T-helper 1 cell (primary cell): Measurements from ENCODE around the gene CD300LD.
"Not testable (repeated sequence)": the region's sequence is repeated elsewhere in the genome, so short reads cannot be mapped to it uniquely, and the experiment has no call there.

Source experiments
- DNase-seq, 5 donors: peaks; one replicate each; pipeline ENCODE4 v3.0.0-alpha.2; 2012 to 2020

Gene CD300LD

DNA sequence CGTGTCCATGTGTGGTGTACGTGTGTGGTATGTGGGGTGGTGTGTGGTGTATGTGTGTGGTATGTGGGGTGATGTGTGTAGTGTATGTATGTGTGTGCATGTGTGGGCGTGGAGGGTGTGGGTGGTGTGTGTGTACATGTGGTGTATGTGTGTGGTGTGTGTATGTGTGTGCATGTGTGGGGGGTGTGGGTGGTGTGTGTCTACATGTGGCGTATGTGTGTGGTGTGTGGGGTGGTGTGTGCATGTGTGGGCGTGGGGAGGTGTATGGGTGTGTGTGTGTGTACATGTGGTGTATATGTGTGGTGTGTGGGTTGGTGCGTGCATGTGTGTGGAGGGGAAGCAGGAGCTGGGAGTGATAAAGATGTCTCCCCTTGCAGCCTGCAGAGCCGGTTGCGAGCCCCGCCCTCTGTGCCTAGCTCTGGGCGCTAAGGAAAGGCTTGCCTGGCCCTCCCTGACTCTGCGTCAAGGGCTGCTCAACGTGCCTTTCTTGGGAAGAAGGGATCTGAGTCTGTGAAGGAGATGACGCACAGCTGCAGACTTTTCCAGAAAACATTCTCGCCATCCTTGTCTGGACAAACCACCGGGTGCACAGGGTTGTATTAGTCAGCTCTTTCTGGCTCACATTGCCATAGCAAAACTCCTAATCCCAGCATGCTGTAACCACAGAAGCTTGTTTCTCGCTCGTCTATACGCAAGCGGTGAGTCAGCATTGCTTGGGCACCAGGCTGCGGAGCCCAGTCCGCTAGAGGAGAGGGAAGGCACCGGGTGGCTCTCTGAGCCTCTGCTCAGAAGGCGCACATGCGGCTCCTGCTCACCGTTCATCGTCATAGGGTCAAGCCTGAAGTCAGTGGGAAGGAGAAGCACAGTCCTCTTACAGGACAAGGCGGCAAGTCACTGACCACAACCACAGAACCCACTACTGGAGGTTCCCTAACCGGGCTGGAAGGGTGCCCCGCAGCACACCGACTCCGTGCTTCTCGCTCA is 22.8 kb downstream of the CD300LD start:
- peak in 1 of 5 donors; percentile 38 for DNase-seq

DNA sequence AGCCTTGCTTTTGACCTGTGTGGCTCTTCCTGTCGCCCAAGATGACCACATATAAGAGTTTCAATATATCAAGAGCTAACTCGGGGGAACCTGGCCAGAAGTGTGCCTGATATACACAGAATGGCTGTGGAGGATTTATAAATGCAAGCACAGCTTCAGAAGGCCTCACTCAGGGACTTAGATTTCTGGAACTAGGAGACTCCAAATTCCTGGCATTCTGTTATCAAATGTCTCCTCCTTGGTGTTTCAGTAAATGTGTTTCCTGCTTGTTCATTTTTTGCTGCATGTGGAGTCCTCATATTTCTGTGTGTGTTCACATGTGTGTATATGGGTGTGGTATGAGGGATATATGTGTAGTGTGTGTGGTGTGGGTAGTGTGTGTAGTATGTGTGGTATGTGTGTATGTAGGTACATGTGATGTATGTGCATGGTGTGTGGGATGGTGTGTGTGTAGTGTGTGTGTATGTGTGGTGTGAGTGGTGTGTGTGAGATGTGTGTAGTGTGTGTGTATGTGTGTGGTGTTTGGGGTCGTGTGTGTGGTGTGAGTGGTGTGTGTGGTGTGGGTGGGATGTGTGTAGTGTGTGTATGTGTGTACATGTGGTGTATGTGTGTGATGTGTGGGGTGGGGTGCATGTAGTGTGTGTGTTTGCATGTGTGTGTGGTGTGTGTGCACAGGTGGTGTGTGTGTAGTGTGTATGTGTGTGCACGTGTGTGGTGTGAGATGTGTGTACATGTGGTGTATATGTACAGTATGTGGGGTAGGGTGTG is 23.8 kb downstream of the CD300LD start:
- DNase-seq = no peak

DNA sequence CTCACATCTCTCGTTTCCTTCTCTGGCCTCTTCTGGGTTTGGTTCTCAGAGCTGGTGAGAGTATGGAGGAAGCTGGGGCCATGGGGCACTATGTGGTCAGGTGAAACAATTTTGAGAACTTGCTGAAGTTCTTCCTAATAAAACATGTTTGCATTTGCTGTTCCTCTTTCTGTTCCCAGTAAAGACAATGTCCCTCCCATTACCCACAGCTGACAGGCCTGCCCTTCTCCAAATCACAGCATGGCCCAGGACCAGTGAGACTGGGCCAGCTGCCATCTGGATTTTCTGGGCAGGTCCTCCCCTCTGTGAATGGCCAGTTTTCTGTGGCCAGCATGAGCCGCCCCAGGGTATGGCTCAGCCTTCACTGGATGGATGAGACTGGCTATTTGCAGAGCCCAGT is 24.7 kb downstream of the CD300LD start, which contains the start of gene CD300H:
TSS of gene CD300H (minus strand) at position 113 of the 400 bp plus-strand sequence.
- DNase-seq = no peak

DNA sequence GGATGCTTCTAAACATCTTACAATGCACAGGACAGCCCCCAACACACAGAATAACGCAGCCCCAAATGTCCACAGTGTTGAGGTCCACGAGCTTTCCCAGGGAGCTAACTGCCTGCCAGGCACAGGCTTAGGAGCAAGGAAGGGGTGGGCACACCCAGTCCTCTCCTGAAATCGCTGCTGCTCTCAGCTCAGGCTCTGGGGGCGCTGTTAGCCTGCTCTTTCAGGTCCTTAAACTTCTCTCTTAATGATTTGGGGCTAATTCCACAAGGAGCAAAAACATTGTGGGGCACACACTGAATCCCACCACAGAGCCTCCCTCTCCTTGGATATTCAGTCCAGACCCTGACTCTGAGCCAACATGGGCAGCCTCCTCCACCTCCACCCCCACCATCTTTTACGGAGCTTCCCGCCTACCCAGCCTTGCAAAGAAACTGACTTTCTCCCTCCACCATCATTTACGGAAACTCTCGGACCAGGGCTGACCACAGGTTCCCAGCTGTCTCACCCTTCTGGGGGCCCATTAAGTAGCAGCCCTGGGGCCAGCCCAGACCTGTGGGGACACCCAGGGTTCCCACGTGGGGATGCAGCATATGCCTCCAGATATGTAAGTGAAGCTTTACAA is 25.8 kb downstream of the CD300LD start:
- peak in 1 of 5 donors; percentile 3 for DNase-seq

DNA sequence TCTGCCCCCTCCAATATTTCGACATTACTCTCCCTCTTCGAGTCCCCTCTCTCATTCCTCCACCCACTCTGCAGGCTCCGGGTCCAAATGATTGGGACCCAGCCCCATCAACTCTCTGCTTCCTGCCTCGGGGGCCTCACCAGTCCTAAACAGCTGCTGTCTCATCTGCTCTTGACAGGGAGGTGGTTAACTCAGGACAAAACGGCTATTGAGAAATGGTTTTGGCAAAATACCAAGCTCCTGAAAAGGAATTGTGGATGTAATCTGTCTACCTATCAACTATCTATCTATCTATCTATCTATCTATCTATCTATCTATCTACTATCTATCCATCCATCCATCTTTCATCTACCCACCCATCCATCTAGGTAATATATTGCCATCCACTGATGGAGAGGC is 27.0 kb downstream of the CD300LD start:
- DNase-seq = no peak

DNA sequence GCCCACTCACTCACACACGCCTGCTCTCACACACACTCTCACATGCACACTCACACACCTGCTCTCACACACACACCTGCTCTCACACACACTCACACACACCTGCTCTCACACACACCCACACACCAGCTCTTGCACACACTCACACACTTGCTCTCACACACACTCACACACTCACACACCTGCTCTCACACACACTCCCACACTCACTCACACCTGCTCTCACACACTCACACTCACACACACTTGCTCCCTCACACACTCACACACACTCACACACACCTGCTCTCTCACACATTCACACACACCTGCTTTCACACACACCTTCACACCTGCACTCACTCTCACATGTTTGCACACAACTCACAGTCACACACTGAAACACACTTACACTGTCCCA is 28.7 kb downstream of the CD300LD start:
- DNase-seq = no peak

DNA sequence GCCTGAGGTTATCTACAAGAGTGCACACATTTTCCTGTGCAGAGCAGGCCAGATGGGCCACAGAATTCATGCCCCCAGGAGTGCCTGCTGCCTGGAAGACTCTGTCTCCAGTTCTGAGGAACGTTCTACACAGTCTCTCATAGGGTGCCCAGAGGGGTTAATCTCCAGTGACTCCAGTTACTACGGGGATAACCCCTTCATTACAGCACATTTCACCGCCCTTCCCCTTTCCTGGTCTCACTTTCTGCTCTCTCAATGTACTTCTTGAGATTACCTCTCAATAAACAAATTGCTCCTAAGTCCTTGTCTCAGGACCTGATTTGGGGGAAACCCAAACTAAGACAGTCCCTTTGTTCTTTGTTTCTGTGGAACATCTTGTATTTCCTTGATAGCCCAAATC is 30.5 kb downstream of the CD300LD start:
- no peak for DNase-seq

DNA sequence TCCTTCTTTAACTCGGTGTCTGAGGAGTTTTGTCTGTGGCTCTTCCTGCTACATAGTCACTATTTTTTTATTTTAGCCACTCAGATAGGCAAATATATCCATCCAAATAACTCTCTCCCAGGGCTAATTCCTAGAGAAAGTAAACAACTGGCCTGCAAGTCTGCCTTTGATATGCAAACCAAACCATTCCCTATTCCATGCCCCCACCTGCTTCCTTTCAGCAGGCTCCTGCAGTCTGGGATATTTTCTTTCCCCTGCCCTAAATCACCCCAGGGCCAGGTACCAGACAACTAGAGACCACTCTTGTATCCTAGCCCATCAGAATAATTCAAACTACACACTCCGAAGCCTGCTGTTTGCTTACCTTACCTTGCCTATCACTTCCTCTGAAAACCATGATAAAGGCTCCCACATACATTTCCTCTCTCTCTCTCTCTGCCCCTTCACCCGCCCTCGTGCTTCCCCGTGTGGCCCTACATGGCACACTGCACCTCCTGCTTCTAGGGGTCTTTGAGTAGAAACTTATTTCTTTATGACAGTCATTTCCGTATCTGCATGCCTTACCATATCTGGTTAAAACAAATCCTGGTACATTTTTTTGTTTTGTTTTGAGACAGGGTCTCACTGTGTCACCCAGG is 33.1 kb downstream of the CD300LD start:
- DNase-seq = no peak

DNA sequence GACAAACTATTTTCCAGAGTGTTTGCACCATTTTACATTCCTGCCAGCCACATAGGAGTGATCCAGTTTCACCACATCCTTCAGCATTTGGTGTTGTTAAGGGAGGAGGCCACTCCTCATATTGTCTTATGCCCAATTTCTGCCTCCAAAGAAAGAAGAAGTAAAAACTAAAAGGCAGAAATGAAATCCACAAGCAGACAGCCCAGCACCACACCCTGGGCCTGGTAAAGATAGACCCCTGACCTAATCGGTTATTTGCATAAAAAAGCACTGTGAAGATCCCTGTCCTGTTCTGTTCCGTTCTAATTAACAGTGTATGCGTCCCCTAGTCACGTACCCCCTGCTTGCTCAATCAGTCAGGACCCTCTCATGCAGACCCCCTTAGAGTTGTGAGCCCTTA is 33.7 kb downstream of the CD300LD start:
- DNase-seq = not testable (repeated sequence)

DNA sequence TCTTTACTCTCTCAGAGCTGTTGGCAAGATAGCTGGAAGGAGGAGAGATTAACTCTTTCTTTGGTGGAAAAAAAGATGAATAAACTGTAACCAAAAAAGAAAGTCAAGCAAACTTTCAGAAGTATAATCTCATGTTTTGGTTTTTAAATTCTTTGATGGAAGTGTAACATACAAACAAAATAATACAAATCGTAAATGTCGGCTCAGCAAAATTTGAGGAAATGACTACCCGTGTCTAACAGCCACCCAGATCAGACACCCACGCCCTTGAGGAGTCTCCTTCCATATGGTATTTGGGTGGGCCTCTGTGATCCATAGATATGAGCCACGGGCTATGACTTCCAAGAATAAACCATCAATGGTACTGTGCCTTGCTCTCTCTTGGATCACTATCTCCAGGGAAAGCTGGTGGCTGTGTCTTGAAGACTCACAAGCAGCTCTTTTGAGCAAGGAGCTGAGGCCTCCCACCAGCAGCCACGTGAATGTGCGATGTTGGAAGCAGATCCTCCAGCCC is 36.6 kb downstream of the CD300LD start:
- DNase-seq = no peak

DNA sequence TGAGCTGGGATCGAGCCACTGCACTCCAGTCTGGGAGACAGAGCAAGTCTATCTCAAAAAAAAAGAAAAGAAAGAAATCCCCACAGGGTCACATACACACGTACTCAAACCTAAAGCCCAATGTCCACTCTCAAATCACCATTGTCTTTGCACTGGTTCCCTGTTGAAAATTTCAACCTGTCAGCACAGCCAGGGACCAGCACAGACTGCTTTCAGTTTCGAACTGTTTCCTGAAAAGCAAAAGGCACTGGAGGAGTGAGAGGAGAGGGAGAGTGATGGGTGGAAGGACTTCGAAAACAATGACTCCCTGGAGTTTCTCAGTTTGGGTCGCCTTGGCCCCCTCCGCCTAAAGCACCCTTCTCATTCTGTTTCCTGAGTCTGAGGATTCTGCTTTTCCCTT is 37.2 kb downstream of the CD300LD start:
- no peak for DNase-seq

DNA sequence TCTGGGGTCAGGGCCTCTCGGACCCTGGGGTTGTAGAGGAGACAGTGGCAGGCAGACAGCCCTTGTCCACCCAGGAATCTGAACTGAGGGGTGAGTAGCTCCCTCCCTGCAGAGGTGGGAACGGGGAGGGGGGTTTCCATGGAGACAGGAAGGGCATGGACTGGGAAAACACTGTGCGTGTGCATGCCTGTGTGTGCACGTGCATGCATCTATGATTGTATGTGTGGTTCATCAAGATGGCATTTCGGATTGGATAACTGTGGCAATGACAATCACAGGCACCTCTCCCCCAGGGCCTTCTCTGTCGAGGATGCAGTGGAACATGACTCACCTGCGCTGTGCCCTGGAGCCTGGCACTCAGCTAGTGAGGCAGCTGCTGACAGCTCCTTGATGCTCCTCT is 40.0 kb downstream of the CD300LD start:
- no peak for DNase-seq

DNA sequence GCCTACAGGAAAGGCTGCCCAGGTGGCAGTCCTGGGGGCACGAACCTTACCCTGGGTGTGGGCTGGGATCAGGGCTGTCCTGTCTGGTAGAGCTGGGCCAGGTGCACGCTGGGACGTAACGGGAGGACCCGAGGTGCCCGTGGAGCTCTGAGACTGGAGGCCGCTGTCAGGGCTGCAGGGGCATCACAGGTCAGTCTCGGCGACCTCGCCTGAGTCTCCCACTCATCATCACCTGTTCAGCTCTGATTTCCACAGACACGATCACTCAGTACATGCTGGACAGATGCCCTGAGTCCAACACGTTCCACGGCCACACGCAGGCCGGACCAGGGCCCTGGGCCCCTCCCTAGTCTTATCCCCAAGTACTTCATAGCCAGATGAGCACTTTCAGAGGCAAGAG is 41.5 kb downstream of the CD300LD start:
- DNase-seq = no peak

DNA sequence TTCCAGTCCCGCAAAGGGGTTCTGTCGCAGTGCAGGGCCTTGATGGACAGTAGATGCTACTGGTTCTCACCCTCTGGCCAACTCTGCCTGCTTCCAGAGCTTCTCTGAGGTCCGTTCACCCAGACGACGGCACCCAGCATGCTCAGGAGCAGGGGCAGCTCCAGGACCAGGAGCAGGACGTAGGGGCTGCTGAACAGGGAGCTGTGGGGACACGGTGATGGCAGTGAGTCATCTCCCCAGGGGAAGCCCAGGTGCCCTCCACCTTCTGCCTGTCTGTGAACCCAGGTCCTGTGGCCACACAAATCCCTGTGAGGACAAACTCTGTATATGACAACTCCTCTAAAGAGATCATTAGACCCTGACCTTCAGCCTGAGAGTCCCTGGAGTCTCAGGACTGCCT is 42.7 kb downstream of the CD300LD start:
- no peak for DNase-seq

DNA sequence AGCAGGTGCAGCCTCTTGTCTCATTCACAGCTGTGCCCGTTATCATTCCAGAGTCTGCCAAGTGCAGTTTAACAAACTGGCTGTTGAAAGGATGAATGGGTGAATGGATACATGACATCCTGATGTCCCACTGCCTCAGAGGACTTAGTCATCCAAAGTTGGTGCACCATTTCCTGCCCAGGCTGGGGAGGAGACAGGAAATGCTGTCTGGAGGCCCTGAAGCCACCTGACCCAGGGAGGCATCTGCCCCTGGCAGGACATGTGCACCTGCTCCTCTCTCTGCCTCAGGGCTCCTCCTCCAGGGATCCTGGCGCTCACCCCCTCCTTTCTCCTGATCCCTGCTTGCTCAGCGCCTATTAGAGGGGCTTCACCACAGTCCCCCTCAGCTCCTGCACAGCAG is 44.3 kb downstream of the CD300LD start:
- peak in 1 of 5 donors; percentile 57 for DNase-seq

DNA sequence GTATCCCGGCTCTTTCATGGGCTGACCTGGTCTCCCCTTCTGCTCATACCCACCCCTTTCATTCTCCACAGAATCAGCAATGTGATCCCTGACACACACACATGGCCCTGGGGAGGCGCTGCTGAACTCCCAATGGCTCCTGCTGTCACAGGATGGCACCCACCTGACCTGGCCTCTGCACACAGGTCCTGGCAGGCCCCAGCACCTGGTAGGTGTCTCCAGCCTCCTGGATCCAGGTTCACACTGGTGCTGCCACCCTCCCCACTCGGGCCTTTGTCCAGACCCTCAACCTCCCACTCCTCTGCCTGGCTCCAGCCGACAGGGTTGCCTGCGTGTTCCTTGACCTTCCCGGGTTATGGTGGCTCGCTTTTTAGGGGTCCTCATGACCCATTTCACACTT is 44.8 kb downstream of the CD300LD start:
- no peak for DNase-seq

DNA sequence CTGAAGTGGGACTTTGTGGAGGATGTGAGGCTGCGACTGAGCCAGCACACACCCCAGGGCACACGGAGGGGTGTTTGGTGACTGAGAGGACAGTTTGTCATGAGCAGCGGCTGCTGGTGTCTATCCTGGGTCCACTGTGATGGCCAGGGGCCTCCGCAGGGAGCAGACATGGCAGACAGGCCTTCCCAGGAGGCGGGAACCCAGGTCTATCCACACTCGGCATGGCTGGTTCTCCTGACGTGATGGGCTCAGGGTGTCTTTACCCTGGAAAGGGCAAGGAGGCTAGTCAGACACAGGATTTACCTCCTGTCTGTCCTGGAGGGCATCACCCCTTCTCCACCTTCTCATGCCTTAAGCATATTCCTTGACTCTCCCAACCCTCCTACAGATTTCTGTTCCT is 45.5 kb downstream of the CD300LD start:
- no peak for DNase-seq

DNA sequence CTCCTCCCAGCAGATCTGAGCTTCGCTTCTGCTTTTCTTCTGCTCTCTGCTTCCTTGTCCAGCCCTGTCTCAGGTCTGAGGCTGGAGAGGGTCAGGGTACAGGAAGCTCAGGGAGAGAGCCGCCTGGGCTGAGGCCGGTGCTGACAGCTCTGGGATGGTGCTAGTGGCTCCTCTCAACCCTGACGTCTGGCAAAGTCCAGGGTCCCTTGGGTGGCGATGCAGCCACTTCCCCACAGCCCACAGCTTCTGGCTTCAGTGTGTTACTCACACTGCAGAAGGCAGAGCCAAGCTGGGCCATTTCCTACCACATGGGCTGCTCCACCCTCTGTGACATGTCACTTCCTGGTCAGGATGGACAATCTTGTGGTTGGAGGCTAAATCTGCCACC is 46.2 kb downstream of the CD300LD start, which contains the start of gene CD300C:
TSS of gene CD300C (minus strand) at position 273 of the 388 bp plus-strand sequence. CDS start 333 bp downstream, outside the sequence.
- DNase-seq = peak in 1 of 5 donors; percentile 19

DNA sequence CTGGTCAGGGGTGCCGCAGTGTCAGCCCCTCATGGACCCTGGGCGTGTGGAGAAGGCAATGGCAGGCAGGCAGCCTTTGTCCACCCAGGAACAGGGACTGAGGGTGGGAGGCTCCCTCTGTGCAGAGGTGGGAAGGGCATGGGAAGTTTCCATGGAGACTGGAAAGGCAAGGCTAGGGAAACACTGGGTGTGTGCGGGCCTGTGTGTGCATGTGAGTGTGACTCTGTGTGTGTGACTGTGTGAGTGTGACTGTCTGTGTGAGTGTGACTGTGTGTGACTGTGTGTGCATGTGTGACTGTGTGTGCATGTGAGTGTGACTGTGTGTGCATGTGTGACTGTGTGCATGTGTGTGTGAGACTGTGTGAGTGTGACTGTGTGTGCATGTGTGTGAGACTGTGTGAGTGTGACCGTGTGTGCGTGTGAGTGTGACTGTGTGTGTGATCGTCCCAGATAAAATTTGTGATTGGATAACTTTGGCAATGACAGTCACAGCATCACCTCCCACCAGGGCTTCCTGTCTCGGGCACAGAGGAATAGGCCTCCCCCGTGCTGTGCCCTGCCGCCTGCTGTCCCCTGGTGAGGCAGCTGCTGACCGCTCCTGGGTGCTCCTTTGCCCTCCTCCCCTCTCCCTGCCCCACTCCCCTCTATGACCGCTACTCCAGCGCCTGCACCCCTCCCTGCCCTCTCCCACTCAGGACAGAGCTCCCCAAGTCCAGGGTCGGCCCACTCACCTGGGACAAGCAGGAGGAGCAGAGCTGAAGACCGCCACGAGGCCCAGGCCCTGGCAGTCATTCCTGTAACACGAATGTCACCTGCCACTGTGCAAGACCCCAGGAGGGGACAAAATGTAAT is 46.9 kb downstream of the CD300LD start:
- no peak for DNase-seq

DNA sequence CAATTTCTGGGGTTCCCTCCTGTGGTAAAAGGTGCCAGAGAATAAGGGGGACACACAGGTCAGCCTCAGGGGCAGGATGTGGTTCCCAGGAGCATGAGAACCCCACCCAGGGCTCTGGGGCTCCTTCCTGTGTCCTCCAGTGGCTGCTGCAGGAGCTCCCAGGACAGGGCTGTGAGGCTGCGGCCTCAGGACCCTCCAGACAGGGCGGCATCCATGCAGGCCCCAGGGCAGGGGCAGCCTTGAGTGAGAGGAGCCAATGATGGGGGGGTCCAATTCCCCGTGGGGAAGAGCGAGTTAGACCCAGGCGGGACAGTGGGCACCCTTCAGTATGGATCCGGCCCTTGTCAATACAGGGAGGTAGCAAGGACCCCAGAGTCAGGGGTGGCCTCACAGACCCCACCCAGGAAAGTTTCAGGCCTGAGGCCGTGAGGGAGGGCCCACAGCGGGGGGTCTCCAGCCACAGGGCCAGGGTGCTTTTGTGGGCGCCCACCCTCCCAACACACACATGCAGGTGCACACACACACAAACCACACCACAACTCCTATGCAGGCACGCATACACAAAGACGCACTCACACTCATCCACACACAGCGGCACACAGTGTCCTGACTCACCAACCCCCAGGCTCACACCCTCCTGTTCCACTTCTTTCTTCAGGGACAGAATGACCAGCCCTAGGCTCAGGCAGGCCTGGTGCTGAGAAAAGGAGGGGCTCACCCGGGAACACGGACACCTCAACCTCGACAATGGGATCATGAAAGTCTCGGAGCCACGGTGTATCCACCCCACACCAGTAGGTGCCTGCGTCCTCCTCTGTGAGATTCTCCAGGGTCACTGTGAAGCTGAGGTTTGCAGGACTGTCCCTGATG is 48.0 kb downstream of the CD300LD start:
- DNase-seq = no peak
